CD4-positive, alpha-beta T cell treated with Interleukin-21 for 1 hour (primary cell): ENCODE data around the gene MBD5.
"Not testable (repeated sequence)": the region's sequence is repeated elsewhere in the genome, so short reads cannot be mapped to it uniquely, and the experiment has no call there.

Experiments used
- DNase-seq: peaks from one replicate; pipeline ENCODE4 v3.0.0-alpha.2; 2020

MBD5 gene

GRCh38 chr2:148528356-148529064, 507.6 kb downstream of the MBD5 start:
- DNase-seq = peak; percentile 34

- no peak for DNase-seq
Observed at GRCh38 chr2:148529745-148530144, 508.9 kb downstream of the MBD5 start.

GRCh38 chr2:148530350-148530749, 509.5 kb downstream of the MBD5 start:
- DNase-seq = no peak

GRCh38 chr2:148531235-148531634, 510.3 kb downstream of the MBD5 start:
- no peak for DNase-seq

GRCh38 chr2:148531669-148532428, 511.0 kb downstream of the MBD5 start:
- no peak for DNase-seq

- DNase-seq = no peak
Observed at GRCh38 chr2:148533004-148533403, 512.1 kb downstream of the MBD5 start.

GRCh38 chr2:148533685-148534084, 512.8 kb downstream of the MBD5 start:
- DNase-seq = no peak

GRCh38 chr2:148534416-148535204, 513.7 kb downstream of the MBD5 start:
- no peak for DNase-seq

GRCh38 chr2:148538375-148538774, 517.5 kb downstream of the MBD5 start:
- DNase-seq = no peak

- DNase-seq = no peak
Observed at GRCh38 chr2:148540022-148540421, 519.1 kb downstream of the MBD5 start.

- no peak for DNase-seq
Observed at GRCh38 chr2:148541792-148542191, 520.9 kb downstream of the MBD5 start.

GRCh38 chr2:148542614-148543013, 521.7 kb downstream of the MBD5 start:
- no peak for DNase-seq

- not testable (repeated sequence) for DNase-seq
Observed at GRCh38 chr2:148543088-148543540, 522.2 kb downstream of the MBD5 start.

GRCh38 chr2:148545390-148546256, 524.7 kb downstream of the MBD5 start:
- DNase-seq = peak; percentile 11

- DNase-seq = no peak
Observed at GRCh38 chr2:148546270-148546669, 525.4 kb downstream of the MBD5 start.

GRCh38 chr2:148548716-148549400, 528.0 kb downstream of the MBD5 start:
- no peak for DNase-seq

GRCh38 chr2:148552675-148553331, 531.9 kb downstream of the MBD5 start:
- peak; percentile 59 for DNase-seq

GRCh38 chr2:148553332-148553887, 532.5 kb downstream of the MBD5 start:
- peak; percentile 21 for DNase-seq

GRCh38 chr2:148554459-148555247, 533.8 kb downstream of the MBD5 start:
- DNase-seq = no peak
